GM12865 (cell line): ENCODE data around the gene USO1.
"Not testable (repeated sequence)": the region's sequence is repeated elsewhere in the genome, so short reads cannot be mapped to it uniquely, and the experiment has no call there.

ENCODE experiments used
- DNase-seq: peaks from one replicate; pipeline ENCODE4 v3.0.0; 2010; ENCODE audit warnings: low read depth
- H3K4me3 ChIP-seq: 2 replicates; pipeline ENCODE4 v1.5.1; 2011; ENCODE audit warnings: mild to moderate bottlenecking, low read depth, low read length, control low read depth
- TF ChIP-seq, protein P1 (sequence below): IDR thresholded peaks from 2 replicates; pipeline ENCODE4 v1.5.1; 2011; ENCODE audit warnings: low read length, control low read depth, low read depth, inconsistent platforms; ENCODE audit not compliant: insufficient read depth; ENCODE audit errors: missing control alignments

USO1 gene

GRCh38 chr4:75714704-75715103 is 9.7 kb upstream of the USO1 start:
- H3K4me3 ChIP-seq: no peak overlapping the region
- TF ChIP-seq, protein P1, sequence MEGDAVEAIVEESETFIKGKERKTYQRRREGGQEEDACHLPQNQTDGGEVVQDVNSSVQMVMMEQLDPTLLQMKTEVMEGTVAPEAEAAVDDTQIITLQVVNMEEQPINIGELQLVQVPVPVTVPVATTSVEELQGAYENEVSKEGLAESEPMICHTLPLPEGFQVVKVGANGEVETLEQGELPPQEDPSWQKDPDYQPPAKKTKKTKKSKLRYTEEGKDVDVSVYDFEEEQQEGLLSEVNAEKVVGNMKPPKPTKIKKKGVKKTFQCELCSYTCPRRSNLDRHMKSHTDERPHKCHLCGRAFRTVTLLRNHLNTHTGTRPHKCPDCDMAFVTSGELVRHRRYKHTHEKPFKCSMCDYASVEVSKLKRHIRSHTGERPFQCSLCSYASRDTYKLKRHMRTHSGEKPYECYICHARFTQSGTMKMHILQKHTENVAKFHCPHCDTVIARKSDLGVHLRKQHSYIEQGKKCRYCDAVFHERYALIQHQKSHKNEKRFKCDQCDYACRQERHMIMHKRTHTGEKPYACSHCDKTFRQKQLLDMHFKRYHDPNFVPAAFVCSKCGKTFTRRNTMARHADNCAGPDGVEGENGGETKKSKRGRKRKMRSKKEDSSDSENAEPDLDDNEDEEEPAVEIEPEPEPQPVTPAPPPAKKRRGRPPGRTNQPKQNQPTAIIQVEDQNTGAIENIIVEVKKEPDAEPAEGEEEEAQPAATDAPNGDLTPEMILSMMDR: no peak
- DNase-seq: no peak

GRCh38 chr4:75715105-75715799 is 9.1 kb upstream of the USO1 start:
- TF ChIP-seq, protein P1: no peak
- DNase-seq: no peak
- no peak overlapping the region for H3K4me3 ChIP-seq

GRCh38 chr4:75716054-75716453 is 8.3 kb upstream of the USO1 start:
- not testable (repeated sequence) for H3K4me3 ChIP-seq, DNase-seq

- no peak for DNase-seq
- no peak overlapping the region for H3K4me3 ChIP-seq
- TF ChIP-seq, protein P1: no peak
Observed at GRCh38 chr4:75717408-75717807, 7.0 kb upstream of the USO1 start.

GRCh38 chr4:75718529-75718928 is 5.8 kb upstream of the USO1 start:
- H3K4me3 ChIP-seq: no peak overlapping the region
- no peak for DNase-seq
- TF ChIP-seq, protein P1: no peak

DNA sequence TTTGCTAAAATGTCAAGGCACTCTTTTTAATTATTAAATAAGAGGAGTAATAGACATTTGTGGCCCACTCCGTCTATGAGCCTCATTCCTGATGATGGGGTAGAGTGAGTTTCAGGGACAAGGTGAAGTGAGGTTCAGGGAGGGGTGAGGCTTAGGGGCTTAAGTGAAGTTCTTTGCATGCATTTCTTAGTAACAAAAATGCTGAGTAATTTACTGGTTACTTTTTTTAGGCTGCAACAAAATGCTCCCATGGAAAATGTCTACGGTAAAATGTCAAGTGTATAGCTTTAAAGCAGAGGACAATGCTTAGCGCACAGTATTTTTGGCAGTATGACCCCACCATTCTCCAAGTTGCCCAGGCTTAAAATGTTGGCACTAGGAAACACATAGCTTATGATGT is 2.0 kb upstream of the USO1 start:
- no peak overlapping the region for H3K4me3 ChIP-seq
- no peak for DNase-seq
- TF ChIP-seq, protein P1: no peak

- H3K4me3 ChIP-seq: peak overlapping the region; percentile 67
- TF ChIP-seq, protein P1: no peak
- no peak for DNase-seq
Observed at GRCh38 chr4:75723163-75724065, 963 bp upstream of the USO1 start.
